HG03460 (cell line): ENCODE results near the gene ZNF283.
"Not testable (repeated sequence)": the region's sequence is repeated elsewhere in the genome, so short reads cannot be mapped to it uniquely, and the experiment has no call there.

Experiments
- ATAC-seq: cut with Tn5 transposase; IDR thresholded peaks from one replicate; pipeline ENCODE4 v1.9.1; 2021; ENCODE audit not compliant: unreplicated experiment

ZNF283 gene

GRCh38 chr19:43799502-43800142 lies 27.5 kb upstream of the ZNF283 start:
- no peak for ATAC-seq

GRCh38 chr19:43802216-43802951 lies 24.7 kb upstream of the ZNF283 start, which contains the start of gene LYPD5:
LYPD5 (minus strand) TSS chr19:43802447; CDS start chr19:43802380, 67 bp downstream.
- ATAC-seq: no peak

GRCh38 chr19:43804432-43804831 lies 22.7 kb upstream of the ZNF283 start:
- ATAC-seq: no peak

GRCh38 chr19:43806401-43806800 lies 20.7 kb upstream of the ZNF283 start:
- ATAC-seq: not testable (repeated sequence)

- ATAC-seq: no peak
These were observed 20.3 kb upstream of the ZNF283 start for GRCh38 chr19:43806848-43807247.

GRCh38 chr19:43807651-43808050 lies 19.5 kb upstream of the ZNF283 start:
- no peak for ATAC-seq

GRCh38 chr19:43809762-43810696 lies 17.1 kb upstream of the ZNF283 start:
- no peak for ATAC-seq

GRCh38 chr19:43811837-43812236 lies 15.3 kb upstream of the ZNF283 start:
- ATAC-seq: no peak

- no peak for ATAC-seq
These were observed 14.9 kb upstream of the ZNF283 start for GRCh38 chr19:43812259-43812658.

GRCh38 chr19:43812688-43813087 lies 14.4 kb upstream of the ZNF283 start:
- no peak for ATAC-seq

- no peak for ATAC-seq
These were observed 12.3 kb upstream of the ZNF283 start for GRCh38 chr19:43814663-43815352.

GRCh38 chr19:43817454-43817853 lies 9.7 kb upstream of the ZNF283 start:
- ATAC-seq: not testable (repeated sequence)

GRCh38 chr19:43818500-43818899 lies 8.6 kb upstream of the ZNF283 start:
- ATAC-seq: no peak

GRCh38 chr19:43820098-43820883 lies 6.8 kb upstream of the ZNF283 start:
- no peak for ATAC-seq

- no peak for ATAC-seq
These were observed 6.3 kb upstream of the ZNF283 start for GRCh38 chr19:43820884-43821215.

GRCh38 chr19:43823856-43824255 lies 3.3 kb upstream of the ZNF283 start:
- not testable (repeated sequence) for ATAC-seq

- not testable (repeated sequence) for ATAC-seq
These were observed 2.5 kb upstream of the ZNF283 start for GRCh38 chr19:43824572-43824971.

- no peak for ATAC-seq
These were observed 12.0 kb downstream of the ZNF283 start for GRCh38 chr19:43839139-43839538.

- ATAC-seq: no peak
These were observed 14.9 kb downstream of the ZNF283 start for GRCh38 chr19:43842007-43842406.

- no peak for ATAC-seq
These were observed 20.1 kb downstream of the ZNF283 start for GRCh38 chr19:43847246-43847645.
